GM18867 (cell line): ENCODE results near the gene GPR161.
A peak's percentile ranks its signal among the peaks of the same experiment; 100 is the strongest.
"Not testable (repeated sequence)": the region's sequence is repeated elsewhere in the genome, so short reads cannot be mapped to it uniquely, and the experiment has no call there.

ENCODE experiments used
- ATAC-seq: cut with Tn5 transposase; IDR thresholded peaks from one replicate; pipeline ENCODE4 v1.9.1; 2021; ENCODE audit warnings: mild to moderate bottlenecking, moderate library complexity; ENCODE audit not compliant: unreplicated experiment

GPR161 gene

DNA sequence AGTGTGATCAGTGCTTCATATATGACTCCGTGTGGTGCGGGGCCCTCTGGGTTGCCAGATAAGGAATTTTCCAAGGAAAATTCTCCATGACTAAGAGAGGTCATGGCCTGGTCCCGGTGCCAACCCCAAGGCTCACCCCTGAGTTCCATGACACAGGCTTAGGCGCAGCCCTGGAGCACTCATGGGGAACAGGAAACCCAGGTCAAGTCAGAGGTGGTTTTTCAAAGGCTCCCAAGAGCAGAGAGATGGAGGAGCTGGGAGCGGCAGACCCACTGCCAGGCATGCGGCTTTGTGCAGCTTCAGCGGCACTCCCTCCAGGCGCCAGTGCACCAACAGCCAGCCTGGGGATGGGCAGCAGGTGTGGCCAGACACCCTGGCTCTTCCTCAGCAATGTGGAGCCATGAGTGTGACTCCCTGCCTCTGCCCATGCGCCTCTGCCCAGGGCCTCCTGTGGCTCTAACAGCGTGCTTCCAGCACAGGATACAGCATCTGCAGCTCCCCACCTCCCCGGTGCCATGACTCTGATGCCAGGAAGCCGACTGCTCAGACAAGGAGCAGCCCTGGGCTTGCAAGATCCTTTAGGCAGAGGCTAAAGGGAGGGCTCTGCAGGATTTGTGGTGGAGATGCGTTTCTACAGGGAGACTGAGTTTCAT, 47.3 kb downstream of the GPR161 start:
- no peak for ATAC-seq

DNA sequence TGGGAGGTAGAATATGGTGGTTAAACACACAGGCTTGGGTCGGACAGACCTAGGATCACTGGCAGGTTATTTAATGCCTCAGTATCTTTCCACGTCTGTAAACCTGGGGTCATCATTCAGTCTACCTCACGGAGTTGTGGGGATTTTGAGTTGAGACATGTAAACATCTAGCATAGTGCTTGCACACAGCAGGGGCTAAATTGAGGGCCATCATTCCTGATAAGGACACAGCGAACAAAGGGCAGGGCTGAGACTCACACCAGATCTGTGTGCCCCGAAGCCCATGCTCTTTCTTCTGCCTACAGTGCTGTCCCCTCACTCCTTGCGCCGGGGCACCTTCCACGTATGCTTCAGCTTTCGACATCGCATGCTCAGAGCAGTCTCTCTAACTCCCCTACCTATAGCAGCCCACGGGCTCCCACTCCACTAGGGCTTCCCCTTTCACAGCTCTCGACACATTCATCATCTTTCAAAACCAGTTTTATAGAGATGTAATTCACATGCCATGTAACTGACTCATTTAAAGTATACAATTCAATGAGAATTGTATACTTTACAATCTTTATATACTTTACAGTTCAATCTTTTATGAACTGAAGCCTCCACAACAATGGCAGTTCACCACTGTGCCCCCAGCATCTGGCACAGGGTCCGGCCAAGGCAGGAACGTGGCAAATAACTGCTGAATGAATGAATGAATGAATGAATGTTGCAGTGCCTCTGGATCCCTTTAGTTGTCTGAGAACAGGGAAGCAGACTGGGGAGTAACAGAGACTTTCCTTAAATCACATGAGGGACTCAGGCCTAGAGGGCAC, 48.0 kb downstream of the GPR161 start:
- no peak for ATAC-seq

DNA sequence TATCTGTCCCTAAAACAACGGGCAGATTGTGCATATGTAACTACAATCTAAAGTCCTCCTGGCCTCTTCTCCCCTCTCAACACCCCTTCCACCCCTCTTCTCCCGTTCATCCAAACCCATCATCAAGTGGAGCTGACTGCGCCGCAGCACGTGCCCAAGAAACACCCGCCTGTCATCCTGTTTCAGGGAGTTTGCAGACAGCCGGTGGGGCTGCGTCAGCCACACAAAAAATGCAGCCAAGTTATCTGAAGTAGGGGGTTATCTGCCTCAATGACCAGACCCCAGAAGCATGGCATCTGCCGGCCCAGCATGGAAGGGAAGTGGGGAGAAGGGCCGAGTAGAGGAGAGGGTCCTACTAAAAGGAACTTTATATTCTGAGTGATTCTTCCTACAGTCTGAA, 49.0 kb downstream of the GPR161 start:
- no peak for ATAC-seq

DNA sequence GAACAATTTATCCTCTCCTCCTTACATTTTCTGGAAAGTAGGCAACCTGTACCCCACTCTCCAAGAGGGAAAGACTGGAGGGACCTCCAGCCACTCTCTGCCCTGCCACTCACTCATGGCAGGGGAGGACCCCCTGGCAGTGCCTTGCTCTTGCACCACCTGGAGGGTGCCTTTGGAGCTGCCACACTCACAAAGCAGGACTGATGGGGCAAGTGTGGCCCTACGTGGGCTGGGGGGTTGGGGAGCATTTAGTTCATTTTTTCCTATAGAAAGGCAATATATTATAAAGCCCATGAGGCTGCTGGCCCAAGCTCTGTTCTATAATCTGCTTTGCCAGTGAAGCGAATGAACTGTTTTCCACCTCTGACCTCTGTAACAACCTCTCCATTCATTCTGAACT, 50.3 kb downstream of the GPR161 start:
- ATAC-seq: no peak

DNA sequence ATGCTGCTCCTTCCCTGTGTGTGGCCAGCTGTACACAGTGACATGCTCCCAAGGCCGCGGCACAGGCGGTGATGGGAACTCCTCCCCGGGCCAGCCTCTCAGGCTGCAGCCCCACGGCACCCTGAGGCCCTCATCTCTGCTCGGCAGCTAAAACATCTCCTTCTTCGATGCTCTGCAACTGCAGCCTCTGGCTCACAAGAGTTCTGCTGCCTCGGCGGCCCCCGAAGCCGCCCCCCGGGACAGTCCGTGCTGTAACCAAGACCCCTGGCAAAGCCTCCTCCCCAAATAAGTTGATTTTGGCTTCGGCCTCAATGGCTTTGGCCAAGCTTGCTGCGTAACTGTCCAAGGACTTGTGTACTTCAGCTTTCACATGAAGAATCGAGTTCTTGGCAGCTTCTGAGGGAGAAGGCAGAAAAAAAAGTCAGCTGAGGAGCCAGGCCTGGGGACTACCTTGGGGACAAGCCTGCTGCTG, 51.3 kb downstream of the GPR161 start:
- no peak for ATAC-seq

DNA sequence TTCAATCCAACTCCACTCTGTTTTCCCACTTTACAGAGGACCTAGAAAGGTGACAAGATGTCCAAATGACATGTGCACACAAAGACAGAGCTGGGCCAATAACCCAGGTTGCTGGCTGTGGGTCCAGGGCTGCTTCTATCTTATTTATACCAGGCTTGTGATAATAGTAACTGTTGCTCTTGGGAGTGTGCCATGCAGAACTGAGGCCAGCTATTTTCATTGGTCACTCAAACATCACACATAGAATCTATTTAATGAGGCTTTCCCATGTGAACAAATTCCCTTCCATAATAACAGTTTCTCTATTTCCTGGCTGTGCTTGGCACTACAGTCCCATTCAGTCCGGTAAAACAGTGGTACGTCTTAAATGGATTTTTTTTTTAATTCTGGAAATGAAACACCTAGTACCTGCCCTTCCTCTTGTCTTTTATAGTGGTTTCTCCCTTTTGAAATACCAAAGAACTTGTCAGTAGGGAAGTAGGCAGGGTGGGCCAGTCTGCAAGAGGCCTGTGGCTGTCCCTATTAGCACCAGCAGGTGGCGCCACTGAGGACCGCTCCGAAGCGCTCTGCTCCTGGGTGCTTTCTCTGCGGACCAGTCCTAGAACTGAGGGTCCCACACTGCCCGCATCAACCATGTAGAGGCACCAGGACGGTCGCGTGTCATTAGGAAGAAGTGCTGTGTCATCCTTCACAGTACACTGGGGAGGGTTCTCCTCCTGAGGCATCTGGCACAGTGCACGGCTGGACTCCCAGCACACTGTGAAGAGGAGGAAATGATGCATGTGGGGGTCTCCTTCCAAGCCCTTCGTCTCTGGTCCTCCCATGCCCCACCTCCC, 52.1 kb downstream of the GPR161 start:
- peak; percentile 61 for ATAC-seq

DNA sequence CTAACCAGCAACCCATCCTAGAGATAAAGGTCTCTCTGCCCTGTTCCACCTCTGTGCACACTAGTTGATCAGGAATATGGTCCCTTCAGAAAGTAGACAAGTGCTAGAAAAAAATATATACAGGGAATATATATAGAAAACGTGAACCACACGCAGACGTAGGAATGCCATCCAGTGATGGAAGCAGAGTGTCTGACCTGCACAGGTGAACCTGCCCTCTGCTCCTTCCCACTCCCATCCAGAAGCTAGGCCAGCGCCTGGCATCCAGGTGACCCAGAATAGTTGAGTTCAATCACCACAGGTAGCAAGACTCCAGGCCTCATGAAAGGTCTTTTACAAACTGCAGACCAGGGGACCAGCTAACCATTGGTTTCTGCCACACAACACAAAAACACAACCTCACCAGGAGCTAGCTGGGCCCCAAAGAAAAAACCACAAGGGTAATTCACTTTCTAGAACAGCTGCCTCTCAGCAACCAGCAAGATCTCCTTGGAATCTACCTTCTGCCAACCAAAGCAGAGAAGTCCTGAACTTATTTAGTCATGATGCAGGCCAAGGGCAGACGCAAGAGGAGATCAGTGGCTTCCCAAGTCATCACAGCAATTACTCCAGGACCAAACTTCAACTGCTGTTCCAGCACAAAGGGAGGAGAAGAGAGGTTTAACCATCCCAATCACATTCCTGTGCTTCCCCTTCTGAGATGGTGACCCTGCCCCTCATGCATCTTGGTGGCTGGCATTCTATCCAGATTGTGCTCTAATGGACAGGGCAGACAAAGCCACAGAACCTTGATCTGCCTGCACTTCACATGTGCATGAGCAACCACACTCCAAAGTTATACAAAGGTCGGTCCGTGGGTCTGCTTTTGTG, 53.0 kb downstream of the GPR161 start:
- ATAC-seq: no peak

DNA sequence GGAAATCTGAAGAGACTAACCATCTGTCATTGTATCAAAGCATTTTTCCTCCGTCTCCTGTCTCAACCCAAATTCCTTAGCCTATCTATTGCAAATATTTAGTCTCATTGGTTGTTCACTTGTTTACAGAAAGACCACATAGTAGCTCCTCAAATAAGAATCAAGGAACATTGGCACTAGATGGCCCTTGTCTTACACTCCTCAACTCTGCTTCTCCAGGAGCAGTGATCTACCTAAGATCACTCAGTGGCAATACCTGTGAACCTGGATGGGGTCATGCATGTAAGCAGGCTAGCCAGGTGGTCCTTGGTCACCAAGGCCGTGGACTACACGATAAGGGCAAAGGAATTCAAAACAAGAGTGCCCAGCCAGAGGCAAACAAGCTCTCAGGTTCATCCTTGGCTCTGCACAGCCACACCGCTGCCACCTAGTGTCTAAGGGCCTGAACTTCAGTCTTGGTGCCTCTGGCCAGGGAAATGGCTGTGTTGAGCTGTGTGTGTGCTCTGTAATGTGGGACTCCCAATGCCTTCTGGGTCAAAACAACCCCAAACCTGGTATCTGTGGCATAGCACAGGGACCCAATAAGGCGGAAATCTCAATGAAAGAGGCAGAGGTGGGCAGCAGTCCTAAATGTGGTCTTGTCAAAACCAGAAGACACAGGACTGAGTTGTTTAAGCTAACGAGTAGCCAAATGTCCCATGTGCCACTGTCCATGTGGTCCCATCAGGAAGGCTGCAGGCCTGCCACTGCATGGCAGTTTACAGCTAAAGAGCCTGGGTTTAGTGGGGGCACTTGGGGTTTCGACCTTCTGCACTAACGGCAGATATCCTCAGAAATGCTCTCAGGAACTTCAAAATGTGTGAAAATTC, 54.5 kb downstream of the GPR161 start:
- ATAC-seq: peak; percentile 89

DNA sequence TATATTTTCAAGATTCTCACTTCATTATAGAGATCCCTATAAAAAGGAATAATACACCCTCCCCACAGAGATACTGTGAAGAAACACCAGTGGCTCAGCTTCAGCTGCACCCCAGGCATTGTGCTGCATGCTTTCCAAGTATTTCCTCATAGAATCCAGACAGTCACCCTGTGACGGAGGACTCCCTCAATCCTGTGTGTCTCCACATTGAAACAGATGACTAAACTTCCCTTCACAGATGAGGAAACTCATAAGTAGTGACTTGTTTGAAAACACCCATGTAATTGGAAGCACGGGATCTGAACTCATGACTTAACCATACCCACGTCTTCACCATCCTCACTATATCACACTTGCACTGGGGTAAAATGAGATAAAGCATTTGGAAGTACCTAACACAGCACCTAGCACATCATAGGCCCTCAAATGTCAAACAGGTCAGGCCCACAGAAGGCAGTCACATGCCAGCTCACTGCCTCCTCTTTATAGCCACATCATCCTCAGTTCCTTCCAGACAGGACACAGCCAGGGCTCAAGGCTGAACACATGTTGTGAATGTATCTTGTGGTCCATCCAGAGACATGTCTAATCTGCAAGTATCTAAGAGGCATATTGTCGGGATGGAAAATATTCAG, 55.2 kb downstream of the GPR161 start:
- ATAC-seq: no peak

DNA sequence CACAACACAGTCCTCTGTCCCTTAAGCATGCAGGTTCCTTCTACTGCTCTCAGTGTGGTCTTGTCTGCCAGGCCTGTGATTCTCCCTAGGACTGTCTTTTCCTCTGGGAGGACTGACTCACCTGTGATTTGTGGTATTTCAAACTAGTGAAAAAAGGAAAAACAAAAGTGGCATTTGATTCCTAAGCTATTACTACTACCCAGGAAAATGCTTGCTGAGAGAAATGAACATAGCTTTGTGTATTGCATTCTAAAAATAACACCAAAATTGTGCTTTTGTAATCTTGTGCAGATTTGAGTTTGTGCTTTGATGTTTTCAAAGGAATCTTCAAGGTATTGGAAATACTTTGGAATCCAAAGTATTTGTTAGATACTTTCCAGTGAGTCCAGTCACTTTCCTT, 57.0 kb downstream of the GPR161 start:
- no peak for ATAC-seq

DNA sequence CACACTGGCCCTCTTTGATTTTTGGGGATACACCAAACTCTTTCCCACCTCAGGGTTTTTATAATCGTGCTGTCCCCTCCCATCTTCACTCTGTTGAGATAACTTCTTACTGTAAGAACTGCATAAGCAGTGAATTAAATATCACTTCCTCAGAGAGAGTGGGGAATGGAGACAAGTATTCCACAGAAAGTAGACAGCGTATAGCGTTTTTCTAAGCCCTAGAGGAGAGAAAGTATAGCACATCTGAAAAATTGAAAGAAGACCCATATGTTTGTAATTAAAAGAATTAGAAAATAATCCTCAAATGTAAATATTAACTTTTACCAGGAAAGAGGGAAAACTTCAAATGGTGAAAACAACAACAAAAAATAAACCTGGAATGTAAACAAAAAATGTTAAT, 67.3 kb downstream of the GPR161 start:
- no peak for ATAC-seq

DNA sequence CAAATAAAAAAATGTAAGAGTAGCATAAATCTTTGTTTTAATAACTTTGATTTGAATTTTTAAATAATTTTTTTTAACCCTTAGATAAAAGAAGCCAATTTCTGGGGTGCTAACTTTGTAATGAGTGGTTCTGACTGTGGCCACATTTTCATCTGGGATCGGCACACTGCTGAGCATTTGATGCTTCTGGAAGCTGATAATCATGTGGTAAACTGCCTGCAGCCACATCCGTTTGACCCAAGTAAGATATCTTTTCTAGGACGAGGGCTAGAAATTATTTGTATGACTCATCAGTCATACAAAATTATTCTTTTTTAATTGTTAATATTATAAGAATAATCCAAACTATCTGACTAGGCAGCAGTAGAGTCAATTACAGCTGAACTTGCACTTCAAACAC, 71.2 kb downstream of the GPR161 start:
- no peak for ATAC-seq

DNA sequence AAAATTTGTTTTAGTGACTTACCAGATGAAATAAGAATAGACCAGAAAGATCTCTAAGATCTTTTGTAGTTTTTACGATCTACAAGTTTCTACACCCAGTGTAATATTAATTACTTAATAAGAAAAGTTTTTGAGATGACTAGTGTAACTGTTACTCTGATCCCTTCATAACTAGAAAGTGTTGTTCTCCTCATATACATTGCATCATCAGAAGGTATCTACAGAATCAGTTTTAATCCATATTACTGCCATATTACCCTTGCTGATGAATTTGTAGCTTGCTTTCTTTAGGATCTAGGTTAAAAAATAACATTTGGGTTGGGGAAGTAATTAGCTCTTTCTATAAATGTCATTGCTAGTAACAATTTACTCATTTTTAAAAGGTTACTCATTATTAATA, 72.5 kb downstream of the GPR161 start:
- ATAC-seq: no peak

DNA sequence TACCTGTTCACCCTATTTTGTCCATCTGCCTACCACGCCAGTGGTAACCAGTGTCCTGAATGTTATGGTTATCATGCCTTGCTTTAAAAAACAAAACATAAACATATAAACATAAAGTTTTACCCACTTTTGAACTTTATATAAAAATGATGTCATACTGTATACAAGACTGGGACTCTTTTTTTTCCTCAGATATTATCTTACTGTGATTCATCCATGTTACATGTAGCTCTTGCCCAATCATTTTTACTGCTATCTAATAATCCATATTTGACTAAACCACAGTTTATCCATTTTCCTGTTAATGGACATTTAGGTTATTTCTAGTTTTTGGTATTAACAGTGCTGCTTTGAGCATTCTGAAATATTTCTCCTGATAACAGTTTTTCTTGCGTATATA, 78.8 kb downstream of the GPR161 start:
- no peak for ATAC-seq

DNA sequence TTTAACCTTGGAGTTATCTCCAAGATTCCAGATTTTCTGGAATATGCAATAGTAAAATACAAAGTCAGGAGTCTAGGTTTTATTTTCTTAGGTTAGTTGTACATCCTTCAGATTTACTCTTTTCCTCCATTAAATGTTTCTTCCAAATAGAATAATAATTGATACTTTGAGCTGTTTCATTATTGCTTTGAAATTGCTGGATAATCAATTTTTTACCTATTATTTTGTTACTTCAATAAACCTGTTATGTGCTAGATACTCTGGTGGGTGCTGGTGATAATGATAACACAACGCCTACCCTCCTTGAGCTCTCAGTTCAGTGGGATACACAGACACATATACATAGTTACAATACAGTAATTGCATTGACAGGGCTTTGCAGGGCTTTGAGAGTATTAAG, 79.4 kb downstream of the GPR161 start:
- no peak for ATAC-seq

DNA sequence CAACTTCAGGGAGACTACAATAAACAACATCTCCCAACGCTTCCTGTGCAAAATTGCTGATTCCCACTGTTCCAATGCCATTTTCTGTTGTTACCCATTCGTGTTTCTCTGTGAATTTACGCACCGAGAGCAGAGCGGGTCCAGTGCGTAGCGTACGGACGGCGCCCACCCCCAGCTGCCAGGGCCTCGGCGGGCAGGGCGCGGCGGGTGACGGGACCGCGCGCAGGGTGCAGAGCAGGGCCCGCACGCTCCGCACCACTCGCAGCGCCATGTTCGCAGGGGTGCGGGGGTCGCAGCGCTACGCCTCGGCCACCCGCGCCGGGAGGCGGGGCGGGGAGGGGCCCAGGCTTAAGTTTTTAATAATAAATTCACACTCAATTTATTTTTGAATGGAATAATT, 80.6 kb downstream of the GPR161 start:
- ATAC-seq: not testable (repeated sequence)

DNA sequence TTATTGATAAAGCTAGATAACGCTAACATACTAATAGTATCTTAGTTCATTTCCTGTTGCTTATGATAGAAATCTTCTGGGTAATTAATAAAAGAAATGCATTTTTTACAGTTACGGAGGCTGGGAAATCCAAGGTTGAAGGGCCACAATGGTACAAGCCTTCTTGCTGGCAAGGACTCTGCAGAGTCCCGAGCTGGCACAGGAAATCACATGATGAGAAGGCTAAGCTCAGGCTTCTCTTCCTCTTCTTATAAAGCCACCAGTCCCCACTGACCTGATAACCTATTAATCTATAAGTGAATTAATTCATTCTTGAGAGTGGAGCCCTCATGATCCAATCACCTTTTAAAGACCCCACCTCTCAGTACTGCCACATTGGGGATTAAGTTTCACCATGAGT, 82.6 kb downstream of the GPR161 start:
- ATAC-seq: no peak

DNA sequence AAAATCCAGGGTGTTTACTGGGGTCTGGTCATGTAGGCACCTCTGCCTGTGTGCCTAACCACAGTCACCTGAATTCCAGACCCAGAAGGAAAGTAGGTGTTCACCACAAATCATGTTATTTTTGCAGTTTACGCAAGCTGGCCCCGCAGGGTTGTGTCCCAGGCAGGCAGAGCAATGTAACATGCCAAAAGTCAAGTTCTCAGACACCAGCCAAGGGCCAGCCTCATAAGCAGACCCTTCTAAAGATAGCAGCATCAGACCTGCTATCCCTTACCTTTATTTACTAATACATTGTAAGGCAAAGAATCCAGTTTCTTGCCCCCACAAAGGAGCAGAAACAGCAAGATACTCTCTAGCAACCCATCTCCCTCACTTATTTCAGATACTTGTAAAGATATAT, 83.0 kb downstream of the GPR161 start:
- no peak for ATAC-seq

DNA sequence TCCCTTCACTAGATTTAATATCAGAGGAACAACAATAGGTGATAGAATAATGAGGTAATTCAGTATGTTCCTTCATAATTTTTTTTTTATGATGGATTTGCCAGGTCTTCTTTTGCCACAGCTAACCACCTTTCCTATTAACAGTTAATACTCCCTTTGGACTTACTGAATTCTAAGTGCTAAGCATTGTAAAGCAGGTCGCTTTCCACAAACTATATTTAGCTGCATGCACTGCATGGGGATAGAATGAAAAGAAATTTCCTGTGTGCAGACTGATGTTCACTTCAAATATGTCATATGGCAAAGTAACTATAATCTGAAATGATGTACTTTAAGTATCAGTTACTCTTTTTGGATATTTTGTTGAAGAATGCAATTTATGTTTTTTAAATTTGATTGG, 85.8 kb downstream of the GPR161 start:
- ATAC-seq: no peak
